IMR-90 (cell line): ENCODE measurements around the gene ICAM2. TPM values are rescaled to one million over a fixed set of nuclear protein-coding genes. Genes with fewer than 3 reads are reported as not detected.

ENCODE experiments used
- ATAC-seq: fragments of 200-7000 bp; cut with Tn5 transposase; 2 replicates; pipeline ENCODE4 v1.9.1; 2020; ENCODE audit warnings: low read depth, mild to moderate bottlenecking, moderate library complexity
- BruUV-seq: library from RNA; stranded (reverse); fragments of 400-500 nt; replicated peaks from 2 replicates; lab custom pipeline; 2021; lab: Mats Ljungman, UMichigan
- CTCF ChIA-PET: fragments of 300-600 bp; formaldehyde crosslinking; extraction: SDS; loops from one replicate; lab custom pipeline; 2021; ENCODE audit warnings: antibody characterized with exemption; lab: Yijun Ruan, JAX
- POLR2A ChIA-PET: fragments of 300-600 bp; sonication (Branson Sonifier 250); formaldehyde crosslinking; loops from one replicate; lab custom pipeline; 2022; ENCODE audit warnings: antibody characterized with exemption; ENCODE audit not compliant: unreplicated experiment; lab: Charles Lee
- DNase-seq: peaks from one replicate; pipeline ENCODE4 v3.0.0; 2013
- H2AFZ ChIP-seq: replicated peaks from 2 replicates; pipeline ENCODE3; 2013; ENCODE audit warnings: low read length, mild to moderate bottlenecking; ENCODE audit not compliant: poor library complexity
- H2AK5ac ChIP-seq: 2 replicates; pipeline ENCODE4 v1.6.1; 2013; ENCODE audit warnings: low read depth, low read length, inconsistent platforms
- H2AK9ac ChIP-seq: replicated peaks from 2 replicates; pipeline ENCODE3; 2013; ENCODE audit warnings: mild to moderate bottlenecking, low read depth, low read length, moderate library complexity; ENCODE audit not compliant: poor library complexity
- H2BK120ac ChIP-seq: 2 replicates; pipeline ENCODE4 v1.6.1; 2013; ENCODE audit warnings: low read depth, low read length, inconsistent platforms
- H2BK15ac ChIP-seq: 3 replicates; pipeline ENCODE4 v1.6.1; 2013; ENCODE audit warnings: low read depth, low read length, inconsistent platforms
- H2BK20ac ChIP-seq: 2 replicates; pipeline ENCODE4 v1.6.1; 2013; ENCODE audit warnings: low read depth, mild to moderate bottlenecking, inconsistent platforms, low read length, moderate library complexity
- H2BK5ac ChIP-seq: 2 replicates; pipeline ENCODE4 v1.6.1; 2013; ENCODE audit warnings: mild to moderate bottlenecking, low read depth, low read length, inconsistent platforms; ENCODE audit not compliant: poor library complexity, severe bottlenecking
- H3K14ac ChIP-seq: replicated peaks from 2 replicates; pipeline ENCODE4 v1.6.1; 2013; ENCODE audit warnings: low read depth, low read length, inconsistent platforms
- H3K18ac ChIP-seq: 2 replicates; pipeline ENCODE4 v1.6.1; 2013; ENCODE audit warnings: low read depth, low read length, control low read depth
- H3K23ac ChIP-seq: 2 replicates; pipeline ENCODE4 v1.6.1; 2013; ENCODE audit warnings: low read depth, low read length, inconsistent platforms
- H3K27ac ChIP-seq: 2 replicates; pipeline ENCODE4 v1.5.1; 2013; ENCODE audit warnings: mild to moderate bottlenecking, control low read depth, low read length; ENCODE audit not compliant: insufficient read depth
- H3K27me3 ChIP-seq: 2 replicates; pipeline ENCODE4 v1.6.1; 2013; ENCODE audit warnings: low read length; ENCODE audit not compliant: control insufficient read depth, insufficient read depth
- H3K36me3 ChIP-seq: 2 replicates; pipeline ENCODE4 v1.6.1; 2013; ENCODE audit warnings: low read length, mixed read lengths; ENCODE audit not compliant: control insufficient read depth, insufficient read depth
- H3K4ac ChIP-seq: 2 replicates; pipeline ENCODE4 v1.6.1; 2013; ENCODE audit warnings: low read depth, low read length, inconsistent platforms
- H3K4me1 ChIP-seq: 2 replicates; pipeline ENCODE4 v1.6.1; 2013; ENCODE audit warnings: low read length, mixed read lengths; ENCODE audit not compliant: control insufficient read depth, insufficient read depth
- H3K4me2 ChIP-seq: 2 replicates; pipeline ENCODE4 v1.6.1; 2013; ENCODE audit warnings: low read depth, mild to moderate bottlenecking, control low read depth, low read length, moderate library complexity
- H3K4me3 ChIP-seq: 2 replicates; pipeline ENCODE4 v1.5.1; 2013; ENCODE audit warnings: low read depth, mild to moderate bottlenecking, control low read depth, low read length, moderate library complexity; ENCODE audit not compliant: insufficient read depth
- H3K56ac ChIP-seq: 2 replicates; pipeline ENCODE4 v1.6.1; 2013; ENCODE audit warnings: low read length, inconsistent platforms; ENCODE audit not compliant: insufficient read depth; ENCODE audit errors: extremely low read depth
- H3K79me1 ChIP-seq, 2 experiments: 2 replicates each; pipeline ENCODE4 v1.6.1; 2013; ENCODE audit warnings: low read length in 2 of 2, inconsistent platforms in 1 of 2, low read depth in 1 of 2
- H3K9ac ChIP-seq: 2 replicates; pipeline ENCODE4 v1.6.1; 2013; ENCODE audit warnings: low read depth, low read length, control low read depth
- H3K9me1 ChIP-seq: 2 replicates; pipeline ENCODE4 v1.6.1; 2013; ENCODE audit warnings: low read length, inconsistent platforms; ENCODE audit not compliant: insufficient read depth
- H3K9me3 ChIP-seq: 2 replicates; pipeline ENCODE4 v1.6.1; 2013; ENCODE audit warnings: low read length; ENCODE audit not compliant: control insufficient read depth, insufficient read depth
- H4K20me1 ChIP-seq: 2 replicates; pipeline ENCODE4 v1.6.1; 2013; ENCODE audit warnings: low read length, inconsistent platforms; ENCODE audit not compliant: insufficient read depth
- H4K5ac ChIP-seq: 2 replicates; pipeline ENCODE4 v1.6.1; 2013; ENCODE audit warnings: mild to moderate bottlenecking, low read depth, low read length, control low read depth
- H4K8ac ChIP-seq, 2 experiments: 2 replicates each; pipeline ENCODE4 v1.6.1; 2013; ENCODE audit warnings: low read depth in 2 of 2, low read length in 2 of 2, control low read depth in 1 of 2, inconsistent platforms in 1 of 2
- H4K91ac ChIP-seq: 2 replicates; pipeline ENCODE4 v1.6.1; 2013; ENCODE audit warnings: low read depth, low read length, inconsistent platforms; ENCODE audit not compliant: insufficient read depth
- POLR2A ChIP-seq: IDR thresholded peaks from 2 replicates; pipeline ENCODE4 v1.6.1; 2012; ENCODE audit warnings: mild to moderate bottlenecking, low read depth, low read length
- RCOR1 ChIP-seq: IDR thresholded peaks from 2 replicates; pipeline ENCODE4 v1.6.1; 2012; ENCODE audit warnings: mild to moderate bottlenecking, low read length, improper control_type of control experiment; ENCODE audit not compliant: insufficient replicate concordance
- USF2 ChIP-seq: fragments of 150-350 bp; IDR thresholded peaks from 2 replicates; pipeline ENCODE4 v1.6.1; 2017; ENCODE audit warnings: mild to moderate bottlenecking, antibody characterized with exemption, low read length, low read depth
- WGBS, 2 experiments: methylation state at CpG; one replicate each; pipeline versions ENCODE4 v1.1.5 to v1.1.7; 2013; ENCODE audit warnings: missing lambda C conversion rate in 2 of 2; ENCODE audit not compliant: insufficient read length in 1 of 2; ENCODE audit errors: extremely low coverage in 2 of 2; 5-methylcytosine and 5-hydroxymethylcytosine counted together
- dilution Hi-C: fragments of 300-500 bp; cut with HindIII; formaldehyde crosslinking; loops from one replicate; pipeline ENCODE4 v1.14.3; 2018; ENCODE audit warnings: low sequenced_read_pairs; ENCODE audit not compliant: unreplicated experiment
- in situ Hi-C: fragments of 300-500 bp; cut with MboI; formaldehyde crosslinking; loops from 3 replicates; pipeline ENCODE4 v1.14.3; 2019; ENCODE audit warnings: low sequenced_read_pairs, inconsistent platforms, mixed read lengths
- intact Hi-C: fragments of 100-400 bp; cut with micrococcal nuclease; formaldehyde crosslinking; loops from 2 replicates; pipeline ENCODE4 v1.10.0; 2022
- polyA plus RNA-seq, 3 experiments: library from polyadenylated mRNA; depleted of rRNA; stranded (reverse); fragments of >200 nt; gene quantifications; 2 replicates each; pipeline ENCODE4 v1.2.3, GENCODE V29; 2012; ENCODE audit warnings: low replicate concordance in 1 of 3
- total RNA-seq: library from RNA; depleted of rRNA; stranded (reverse); fragments of >200 nt; gene quantifications from 2 replicates; pipeline ENCODE4 v1.2.3, GENCODE V29; 2012

ICAM2 gene
- total and polyA plus RNA-seq, 2 of the 4 experiments (the other 2 are of a cell fraction): 0.12 TPM; not detected in 1

GRCh38 chr17:63969278-63969677 is 51.2 kb downstream of the ICAM2 start:
- Histone ChIP-seq H3K27ac (no peak overlapping the region), H2BK15ac (no peak overlapping the region), H2AK9ac (no peak overlapping the region), H3K14ac (no peak overlapping the region), H3K79me1 (no peaks in the 10 kb centered on the region), H3K56ac (no peak overlapping the region), H2BK20ac (no peak overlapping the region), H2AK5ac (no peak overlapping the region), H4K91ac (no peak overlapping the region), H4K5ac (no peak overlapping the region), H3K4ac (no peak overlapping the region), H2BK5ac (no peak overlapping the region), H3K4me1 (peaks cover 6% of the 10 kb centered on the region), H3K9me3 (no peaks in the 10 kb centered on the region), H3K36me3 (no peaks in the 10 kb centered on the region), H3K9me1 (peaks cover 11% of the 10 kb centered on the region), H3K4me3 (no peak overlapping the region), H3K9ac (no peak overlapping the region), H2BK120ac (no peak overlapping the region), H2AFZ (no peak overlapping the region), H4K20me1 (peaks cover 1% of the 10 kb centered on the region; the same call in 1 of the 2 replicates), H3K18ac (no peak overlapping the region), H3K23ac (no peak overlapping the region), H3K4me2 (no peak overlapping the region), H4K8ac (no peak overlapping the region), H3K27me3 (peaks cover 20% of the 10 kb centered on the region)
- POLR2A ChIA-PET: no interaction called here
- intact Hi-C loops (no loop called here), in situ Hi-C loops (no loop called here), dilution Hi-C loops (no loop called here)
- no peak for ATAC-seq
- BruUV-seq: no TSS peak
- DNase-seq: no peak
- WGBS, 2 experiments: 100% methylated on average over 1 of the region's 10 CpGs; no CpG with 5 or more reads in 1 of the 2 experiments
- CTCF ChIA-PET: no interaction called here
- TF ChIP-seq POLR2A: no peak
- no peak for TF ChIP-seq USF2
- TF ChIP-seq RCOR1: no peak
